Hematopoietic multipotent progenitor cell treated with erythropoietin and hydrocortisone succinate and interleukin-3 and kit ligand, for 8 days (in vitro differentiated cells): ENCODE results near the gene MTCH1.

Experiments
- DNase-seq: peaks from one replicate; pipeline ENCODE4 v3.0.0-alpha.2; 2015

MTCH1 gene

GRCh38 chr6:37017606-37018197, 31.7 kb upstream of the MTCH1 start:
- DNase-seq = no peak

- no peak for DNase-seq
These were observed 31.0 kb upstream of the MTCH1 start for GRCh38 chr6:37016995-37017394.

- no peak for DNase-seq
These were observed 29.5 kb upstream of the MTCH1 start for GRCh38 chr6:37015532-37015931.

- no peak for DNase-seq
These were observed 28.7 kb upstream of the MTCH1 start for GRCh38 chr6:37014667-37015066.

- DNase-seq = no peak
These were observed 27.8 kb upstream of the MTCH1 start for GRCh38 chr6:37013516-37014491.

- DNase-seq = no peak
These were observed 25.8 kb upstream of the MTCH1 start for GRCh38 chr6:37011656-37012378.

- no peak for DNase-seq
These were observed 24.5 kb upstream of the MTCH1 start for GRCh38 chr6:37010402-37010892.

GRCh38 chr6:37008484-37009465, 22.8 kb upstream of the MTCH1 start:
- no peak for DNase-seq

GRCh38 chr6:37007340-37008043, 21.5 kb upstream of the MTCH1 start:
- DNase-seq = no peak

- no peak for DNase-seq
These were observed 20.9 kb upstream of the MTCH1 start for GRCh38 chr6:37006793-37007339.

- DNase-seq = no peak
These were observed 20.0 kb upstream of the MTCH1 start for GRCh38 chr6:37005827-37006567.

GRCh38 chr6:37005061-37005810, 19.2 kb upstream of the MTCH1 start, which contains the start of gene FGD2:
FGD2 (plus strand) TSS chr6:37005655; CDS start chr6:37005818, 163 bp downstream.
- DNase-seq = peak; percentile 54

GRCh38 chr6:37004044-37004980, 18.3 kb upstream of the MTCH1 start:
- DNase-seq = no peak

GRCh38 chr6:36999751-37000125, 13.7 kb upstream of the MTCH1 start:
- DNase-seq = no peak

- no peak for DNase-seq
These were observed 13.2 kb upstream of the MTCH1 start for GRCh38 chr6:36999061-36999750.

GRCh38 chr6:36998723-36999038, 12.7 kb upstream of the MTCH1 start:
- DNase-seq = no peak

- DNase-seq = no peak
These were observed 12.1 kb upstream of the MTCH1 start for GRCh38 chr6:36997811-36998722.
